ENCODE results near the gene SOX6.

- TF ChIP-seq CTCF (IDR thresholded peaks at IDR 0.05; ENCODE audit: low read length) (no peak), EZH2 (IDR thresholded peaks at IDR 0.05; ENCODE audit: borderline replicate concordance, low read length) (no peak)
These were observed 197.8 kb downstream of the SOX6 start for GRCh38 chr11:16158426-16158994.
